Measurements from ENCODE around the gene LTBP2.
A peak's percentile ranks its signal among the peaks of the same experiment; 100 is the strongest.

Gene LTBP2

GRCh38 chr14:74610866-74611649 is 979 bp downstream of the LTBP2 start:
- no peak for DNase-seq

- no peak for DNase-seq
Measured at GRCh38 chr14:74610199-74610865, 1.7 kb downstream of the LTBP2 start.

- DNase-seq: no peak
Measured at GRCh38 chr14:74609721-74610120, 2.3 kb downstream of the LTBP2 start.

- DNase-seq: peak; percentile 89
Measured at GRCh38 chr14:74608959-74609611, 3.0 kb downstream of the LTBP2 start.

- no peak for DNase-seq
Measured at GRCh38 chr14:74606727-74607126, 5.3 kb downstream of the LTBP2 start.

- no peak for DNase-seq
Measured at GRCh38 chr14:74605531-74606223, 6.4 kb downstream of the LTBP2 start.

- no peak for DNase-seq
Measured at GRCh38 chr14:74604911-74605310, 7.1 kb downstream of the LTBP2 start.

- DNase-seq: no peak
Measured at GRCh38 chr14:74604157-74604556, 7.9 kb downstream of the LTBP2 start.

- no peak for DNase-seq
Measured at GRCh38 chr14:74601982-74602381, 10.1 kb downstream of the LTBP2 start.

- DNase-seq: no peak
Measured at GRCh38 chr14:74599946-74600345, 12.1 kb downstream of the LTBP2 start.

GRCh38 chr14:74599321-74599761 is 12.7 kb downstream of the LTBP2 start:
- no peak for DNase-seq

- no peak for DNase-seq
Measured at GRCh38 chr14:74596741-74597450, 15.1 kb downstream of the LTBP2 start.

GRCh38 chr14:74595006-74595735 is 16.9 kb downstream of the LTBP2 start:
- DNase-seq: no peak

GRCh38 chr14:74594606-74595005 is 17.4 kb downstream of the LTBP2 start:
- DNase-seq: no peak

- no peak for DNase-seq
Measured at GRCh38 chr14:74594029-74594428, 18.0 kb downstream of the LTBP2 start.

GRCh38 chr14:74593241-74593953 is 18.6 kb downstream of the LTBP2 start:
- no peak for DNase-seq

GRCh38 chr14:74592476-74593201 is 19.4 kb downstream of the LTBP2 start:
- DNase-seq: no peak

GRCh38 chr14:74591899-74592298 is 20.1 kb downstream of the LTBP2 start:
- DNase-seq: no peak

GRCh38 chr14:74591394-74591793 is 20.6 kb downstream of the LTBP2 start:
- DNase-seq: no peak

- DNase-seq: no peak
Measured at GRCh38 chr14:74589291-74589879, 22.7 kb downstream of the LTBP2 start.

All from stimulated activated CD4-positive, alpha-beta T cell treated with anti-CD3 and anti-CD28 coated beads, Interleukin-4, amount 100 ng/mL, for 24 hours (primary cell).